ENCODE data around the gene CPLX4.
"Not testable (repeated sequence)": the region's sequence is repeated elsewhere in the genome, so short reads cannot be mapped to it uniquely, and the experiment has no call there.

CPLX4 gene

GRCh38 chr18:59268721-59269562 is 49.5 kb downstream of the CPLX4 start:
- peak; percentile 76 for DNase-seq

- no peak for DNase-seq
Observed at GRCh38 chr18:59268127-59268720, 50.2 kb downstream of the CPLX4 start.

GRCh38 chr18:59267503-59268126 is 50.8 kb downstream of the CPLX4 start:
- peak; percentile 29 for DNase-seq

- no peak for DNase-seq
Observed at GRCh38 chr18:59266886-59267502, 51.5 kb downstream of the CPLX4 start.

- no peak for DNase-seq
Observed at GRCh38 chr18:59266459-59266858, 52.0 kb downstream of the CPLX4 start.

GRCh38 chr18:59265974-59266369 is 52.5 kb downstream of the CPLX4 start:
- DNase-seq = peak; percentile 18

- peak; percentile 78 for DNase-seq
Observed at GRCh38 chr18:59265246-59265973, 53.0 kb downstream of the CPLX4 start.

- DNase-seq = peak; percentile 35
Observed at GRCh38 chr18:59264651-59265245, 53.7 kb downstream of the CPLX4 start.

GRCh38 chr18:59264121-59264571 is 54.3 kb downstream of the CPLX4 start:
- DNase-seq = peak; percentile 51

- peak; percentile 58 for DNase-seq
Observed at GRCh38 chr18:59263661-59264060, 54.8 kb downstream of the CPLX4 start.

- DNase-seq = not testable (repeated sequence)
Observed at GRCh38 chr18:59262243-59262642, 56.2 kb downstream of the CPLX4 start.

GRCh38 chr18:59261842-59262241 is 56.6 kb downstream of the CPLX4 start:
- DNase-seq = not testable (repeated sequence)

GRCh38 chr18:59255491-59255890 is 63.0 kb downstream of the CPLX4 start:
- not testable (repeated sequence) for DNase-seq

GRCh38 chr18:59249199-59249774 is 69.2 kb downstream of the CPLX4 start:
- peak; percentile 86 for DNase-seq

- DNase-seq = no peak
Observed at GRCh38 chr18:59246796-59247195, 71.7 kb downstream of the CPLX4 start.

Measured in NCI-H82 (cell line).